Ramos (cell line): Measurements from ENCODE around the gene NR3C1.

ENCODE experiments used
- in situ Hi-C: fragments of 300-500 bp; cut with MboI; formaldehyde crosslinking; loops from one replicate; pipeline ENCODE4 v1.14.3; 2022; ENCODE audit warnings: low sequenced_read_pairs; ENCODE audit not compliant: unreplicated experiment

The NR3C1 gene

GRCh38 chr5:143427122-143427735 lies 23.7 kb upstream of the NR3C1 start:
- in situ Hi-C loops, result no loop called here

GRCh38 chr5:143426437-143426991 lies 23.0 kb upstream of the NR3C1 start:
- in situ Hi-C loops, result no loop called here

- in situ Hi-C loops, result no loop called here
Observed at GRCh38 chr5:143425835-143426234, 22.3 kb upstream of the NR3C1 start.

GRCh38 chr5:143418140-143418866 lies 14.8 kb upstream of the NR3C1 start:
- in situ Hi-C loops, result loop anchor here (25.0 kb wide), 2 partner anchors 394 to 406 kb away; partner anchors contain the start of gene HMHB1

GRCh38 chr5:143417503-143418139 lies 14.1 kb upstream of the NR3C1 start:
- in situ Hi-C loops, result loop anchor here (25.0 kb wide), 2 partner anchors 395 to 405 kb away; partner anchors contain the start of gene HMHB1

- in situ Hi-C loops, result loop anchor here (25.0 kb wide), 2 partner anchors 396 to 404 kb away; partner anchors contain the start of gene HMHB1
Observed at GRCh38 chr5:143416411-143416810, 12.9 kb upstream of the NR3C1 start.

GRCh38 chr5:143413958-143414669 lies 10.6 kb upstream of the NR3C1 start:
- in situ Hi-C loops, result loop anchor here (25.0 kb wide), 2 partner anchors 398 to 402 kb away; partner anchors contain the start of gene HMHB1

- in situ Hi-C loops, result loop anchor here (25.0 kb wide), 2 partner anchors 399 to 401 kb away; partner anchors contain the start of gene HMHB1
Observed at GRCh38 chr5:143412661-143413342, 9.3 kb upstream of the NR3C1 start.

GRCh38 chr5:143409926-143410325 lies 6.4 kb upstream of the NR3C1 start:
- in situ Hi-C loops, result loop anchor here (25.0 kb wide), 2 partner anchors 398 to 402 kb away; partner anchors contain the start of gene HMHB1

- in situ Hi-C loops, result loop anchor here (25.0 kb wide), 2 partner anchors 394 to 406 kb away; partner anchors contain the start of gene HMHB1
Observed at GRCh38 chr5:143406408-143406807, 2.9 kb upstream of the NR3C1 start.

GRCh38 chr5:143405849-143406098 lies 2.3 kb upstream of the NR3C1 start:
- in situ Hi-C loops, result loop anchor here (25.0 kb wide), 2 partner anchors 393 to 407 kb away; partner anchors contain the start of gene HMHB1

- in situ Hi-C loops, result loop anchor here (25.0 kb wide), 2 partner anchors 393 to 407 kb away; partner anchors contain the start of gene HMHB1
Observed at GRCh38 chr5:143405063-143405848, 1.8 kb upstream of the NR3C1 start.

GRCh38 chr5:143404416-143405062 lies 1.1 kb upstream of the NR3C1 start:
- in situ Hi-C loops, result loop anchor here (25.0 kb wide), 2 partner anchors 392 to 408 kb away; partner anchors contain the start of gene HMHB1

GRCh38 chr5:143403334-143403592 lies 223 bp downstream of the NR3C1 start:
- in situ Hi-C loops, result loop anchor here (25.0 kb wide), 2 partner anchors 391 to 409 kb away; partner anchors contain the start of gene HMHB1

- in situ Hi-C loops, result loop anchor here (25.0 kb wide), 2 partner anchors 390 to 410 kb away; partner anchors contain the start of gene HMHB1
Observed at GRCh38 chr5:143402553-143403333, 743 bp downstream of the NR3C1 start.

GRCh38 chr5:143402017-143402552 lies 1.4 kb downstream of the NR3C1 start:
- in situ Hi-C loops, result loop anchor here (25.0 kb wide), 2 partner anchors 390 to 410 kb away; partner anchors contain the start of gene HMHB1
